Measurements from ENCODE around the gene GLCCI1. TPM values are rescaled to one million over a fixed set of nuclear protein-coding genes. Genes with fewer than 3 reads are reported as not detected.
A peak's percentile ranks its signal among the peaks of the same experiment; 100 is the strongest.

GLCCI1 gene
- total RNA-seq, 1 donor from 2014 or later = 4.4 TPM

DNA sequence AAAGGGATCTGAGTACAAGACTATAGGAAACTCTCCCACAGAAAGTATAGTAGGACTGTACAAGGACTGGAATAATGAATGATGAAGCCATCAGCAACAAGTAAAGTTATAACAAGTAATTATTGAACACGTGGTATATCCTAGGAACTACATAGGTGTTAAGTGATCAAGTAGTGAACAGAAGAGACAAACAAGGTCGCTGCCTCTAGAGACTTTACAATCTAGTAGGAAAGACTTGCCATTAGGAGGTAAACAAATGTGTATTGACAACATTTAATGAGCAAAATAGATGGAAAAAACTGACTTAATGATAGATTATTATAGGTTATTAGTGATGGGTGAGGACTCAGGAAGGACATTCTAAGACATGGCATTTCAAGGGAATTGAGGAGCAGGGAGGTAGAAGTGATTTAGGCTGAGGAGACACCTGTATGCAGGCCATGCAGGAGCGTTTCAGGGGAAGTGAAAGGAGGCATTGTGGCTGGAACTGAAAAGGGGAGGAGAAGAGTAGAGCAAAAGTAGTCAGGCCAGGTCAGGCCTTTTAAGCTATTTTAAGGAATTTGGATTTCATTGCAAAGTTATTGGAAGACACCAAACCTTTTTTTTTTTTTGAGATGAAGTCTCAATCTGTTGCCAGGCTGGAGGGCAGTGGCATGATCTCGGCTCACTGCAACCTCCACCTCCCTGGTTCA, 8.5 kb upstream of the GLCCI1 start:
- ATAC-seq (no peak), DNase-seq (ENCODE audit: low spot score) (no peak)

DNA sequence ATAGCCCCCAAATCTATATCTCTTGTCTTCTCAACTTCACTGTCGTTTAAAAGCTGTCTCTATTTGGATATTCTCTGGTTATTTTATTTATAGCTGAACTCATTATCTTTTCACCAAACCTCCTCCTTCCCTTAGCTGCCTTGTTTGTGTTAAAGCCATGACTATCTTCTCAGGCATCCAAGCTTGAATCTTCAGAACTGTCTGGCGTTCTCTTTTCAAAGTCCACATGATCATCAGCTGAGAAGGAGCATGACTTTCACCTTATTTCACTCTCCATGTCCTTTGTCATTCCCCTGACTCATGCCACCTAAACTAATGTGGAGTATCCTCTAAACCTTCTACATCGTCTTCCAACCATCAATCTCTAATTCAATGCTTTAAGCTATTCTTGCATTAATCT, 5.7 kb upstream of the GLCCI1 start:
- ATAC-seq (no peak), DNase-seq (ENCODE audit: low spot score) (no peak)

GRCh38 chr7:7964250-7964649, 4.3 kb upstream of the GLCCI1 start:
- no peak for ATAC-seq

DNA sequence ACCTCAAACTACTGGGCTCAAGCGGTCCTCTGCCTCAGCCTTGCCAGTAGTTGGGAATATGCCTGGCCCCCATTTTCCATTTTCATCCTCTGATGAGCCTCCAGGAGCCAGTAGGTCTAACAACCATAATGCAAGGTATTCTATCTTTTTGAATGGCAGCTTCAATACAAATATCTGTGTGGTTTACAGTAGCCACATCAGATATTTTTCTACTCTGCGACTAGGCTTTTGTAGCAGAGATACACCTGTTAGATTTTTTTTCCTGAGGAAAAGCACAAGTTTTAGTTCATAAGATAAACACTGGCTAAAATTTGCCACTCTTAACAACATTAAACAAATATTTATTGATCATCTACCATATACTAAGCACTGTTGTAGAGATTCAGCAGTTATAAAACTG, 3.9 kb upstream of the GLCCI1 start:
- ATAC-seq (no peak), DNase-seq (ENCODE audit: low spot score) (no peak)

More at GRCh38 chr7:7964250-7964649, 4.3 kb upstream of the GLCCI1 start:
- no peak for DNase-seq (ENCODE audit: low spot score)

GRCh38 chr7:7965301-7965700, 3.3 kb upstream of the GLCCI1 start:
- no peak for DNase-seq (ENCODE audit: low spot score)
- ATAC-seq = no peak

DNA sequence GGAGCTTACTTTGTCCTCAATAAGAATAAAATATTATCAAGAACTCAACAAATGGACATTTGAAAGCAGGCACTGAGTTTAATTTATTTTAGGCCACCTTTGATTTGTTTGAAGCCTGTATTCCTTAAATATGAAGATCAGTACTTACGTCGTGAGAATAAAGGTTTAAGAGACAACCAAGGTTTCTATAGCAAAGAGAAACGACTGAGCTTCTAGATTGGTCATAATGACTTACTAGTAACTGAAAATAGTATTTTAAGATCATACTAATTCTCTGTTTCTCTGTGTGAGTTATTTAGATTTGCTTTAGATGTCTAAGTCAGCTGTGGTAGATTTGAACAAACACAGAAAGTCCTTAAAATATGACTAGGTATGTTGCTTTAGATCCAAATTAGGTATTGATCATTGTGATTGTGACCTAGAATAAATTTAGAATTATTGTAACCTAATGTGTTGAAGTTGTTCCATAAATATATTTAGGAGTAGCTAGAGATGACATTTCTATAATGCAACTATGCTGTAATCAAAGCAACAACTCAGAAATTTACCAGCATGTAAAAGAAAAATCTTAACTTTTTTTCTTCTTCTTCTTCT, 2.4 kb upstream of the GLCCI1 start:
- no peak for ATAC-seq

GRCh38 chr7:7967886-7968543, 581 bp upstream of the GLCCI1 start:
- ATAC-seq = no peak
- no peak for DNase-seq (ENCODE audit: low spot score)

More for the DNA sequence above, 2.4 kb upstream of the GLCCI1 start:
- DNase-seq (ENCODE audit: low spot score) = no peak

DNA sequence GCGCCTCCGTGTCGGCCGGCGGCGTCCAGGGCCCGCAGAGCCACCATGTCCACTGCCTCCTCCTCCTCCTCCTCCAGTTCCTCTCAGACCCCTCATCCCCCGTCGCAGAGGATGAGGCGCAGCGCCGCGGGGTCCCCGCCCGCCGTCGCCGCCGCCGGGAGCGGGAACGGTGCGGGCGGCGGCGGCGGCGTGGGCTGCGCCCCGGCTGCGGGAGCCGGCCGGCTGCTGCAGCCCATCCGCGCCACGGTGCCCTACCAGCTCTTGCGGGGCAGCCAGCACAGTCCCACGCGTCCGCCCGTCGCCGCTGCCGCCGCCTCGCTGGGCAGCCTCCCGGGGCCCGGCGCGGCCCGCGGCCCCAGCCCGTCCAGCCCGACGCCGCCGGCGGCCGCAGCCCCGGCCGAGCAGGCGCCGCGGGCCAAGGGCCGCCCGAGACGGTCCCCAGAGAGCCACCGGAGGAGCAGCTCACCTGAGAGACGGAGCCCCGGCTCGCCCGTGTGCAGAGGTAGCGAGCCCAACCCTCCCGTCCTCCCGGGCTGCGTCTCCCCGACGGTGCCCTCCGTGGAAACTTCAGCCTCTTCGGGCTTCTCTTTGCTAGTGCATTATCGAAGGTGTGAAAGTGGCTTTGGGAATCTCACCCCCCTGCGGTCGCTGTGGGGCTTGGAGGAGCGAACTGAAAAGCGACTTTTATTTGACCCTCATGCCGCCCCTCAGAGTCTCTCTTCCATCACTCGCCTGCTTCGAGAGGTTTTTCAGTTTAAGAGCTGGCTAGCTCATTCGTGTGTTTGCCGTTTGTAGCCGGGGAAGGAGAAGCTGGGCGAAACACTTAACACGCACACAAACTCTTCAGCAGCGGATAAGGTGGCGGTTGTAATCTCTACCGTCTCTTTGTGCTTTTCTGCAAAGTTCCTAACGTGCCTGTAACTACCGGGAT, 975 bp downstream of the GLCCI1 start:
- peak; percentile 6 for ATAC-seq
- peak; percentile 59 for DNase-seq (ENCODE audit: low spot score)

DNA sequence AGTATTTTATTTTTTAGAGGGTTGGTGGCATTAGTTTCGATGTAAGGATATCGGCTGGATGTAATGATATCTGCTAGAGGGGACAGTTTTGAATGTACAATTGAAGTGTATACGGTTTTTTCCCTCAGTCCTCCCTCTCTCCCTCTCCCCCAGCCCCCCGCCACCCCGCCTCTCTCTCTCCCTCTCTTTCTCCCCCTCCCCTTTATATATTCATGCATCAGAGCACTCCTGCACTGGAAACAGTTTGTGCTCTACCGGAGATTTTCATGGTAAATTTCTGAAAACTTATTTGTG, 1.6 kb downstream of the GLCCI1 start:
- ATAC-seq = no peak
- no peak for DNase-seq (ENCODE audit: low spot score)

DNA sequence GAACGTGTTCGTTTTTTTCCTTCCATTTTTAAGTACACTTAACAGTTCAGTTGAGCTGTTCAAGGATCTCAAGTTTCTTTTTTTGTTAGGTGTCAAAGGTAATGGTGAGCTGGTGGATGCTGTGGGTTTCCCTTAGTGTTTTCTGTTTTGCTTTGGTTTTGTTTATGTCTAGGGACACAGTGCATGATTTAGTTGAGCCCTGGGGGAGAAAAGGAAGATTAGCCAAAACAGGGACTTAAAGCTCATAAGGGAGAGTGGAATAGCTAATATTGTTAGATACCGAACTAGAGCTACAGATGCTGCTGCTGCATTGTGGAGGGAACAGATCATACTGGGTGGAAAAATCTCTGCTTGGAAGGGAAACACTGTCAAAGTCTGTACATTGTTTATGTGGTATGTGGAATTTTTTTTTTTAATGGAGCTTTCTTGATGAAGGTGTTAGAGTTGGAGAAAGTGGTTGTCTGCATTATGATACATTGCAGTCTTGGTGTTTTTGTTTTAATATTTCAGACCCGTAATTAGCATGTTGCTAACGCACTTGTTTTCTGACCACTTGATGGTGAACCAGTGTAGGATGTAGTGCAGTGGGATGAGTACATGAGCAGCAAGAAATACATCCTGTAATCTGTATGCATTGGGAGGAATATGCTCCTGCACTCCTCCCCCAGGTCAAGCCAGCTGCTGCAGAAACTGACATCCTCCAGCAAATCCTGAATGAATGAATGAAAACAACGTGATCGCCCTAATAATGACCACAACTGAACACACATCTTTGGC, 2.1 kb downstream of the GLCCI1 start:
- ATAC-seq (no peak), DNase-seq (ENCODE audit: low spot score) (no peak)

DNA sequence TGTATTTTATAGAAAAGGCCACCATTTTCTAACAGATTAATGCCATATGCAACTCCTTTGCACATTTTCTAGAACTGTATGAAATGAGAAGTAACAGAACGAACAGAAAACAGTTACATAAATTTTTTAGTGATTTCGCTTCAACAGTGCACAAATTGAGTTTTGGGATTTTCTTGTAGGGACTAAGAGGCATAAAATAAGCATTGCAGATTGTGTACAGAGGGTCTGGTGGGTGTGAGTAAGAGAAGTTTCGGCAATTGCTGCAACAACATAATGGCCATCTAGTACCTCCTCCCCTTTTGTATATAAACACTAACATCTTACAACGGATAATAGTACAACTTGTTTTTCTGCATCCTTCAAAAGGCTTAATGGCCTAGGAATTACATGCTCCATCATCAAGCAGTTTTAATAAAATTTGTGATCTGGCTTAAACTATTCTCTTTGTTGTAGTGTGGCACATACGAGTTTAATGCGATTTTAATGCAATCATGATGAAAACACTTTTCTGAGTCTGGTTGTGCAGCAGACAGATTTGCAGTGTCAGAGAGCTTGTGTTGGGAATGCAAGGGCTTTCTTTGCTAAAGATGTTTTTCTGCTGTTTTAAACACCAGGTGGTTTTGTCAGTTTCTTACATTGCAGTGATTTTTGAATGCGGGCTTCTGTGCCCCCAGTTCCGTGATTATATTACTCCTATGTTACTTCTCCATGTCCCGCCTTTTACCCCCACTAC, 2.9 kb downstream of the GLCCI1 start:
- DNase-seq (ENCODE audit: low spot score) = no peak
- ATAC-seq = no peak

- no peak for ATAC-seq
Measured at GRCh38 chr7:7972128-7972527, 3.5 kb downstream of the GLCCI1 start.

DNA sequence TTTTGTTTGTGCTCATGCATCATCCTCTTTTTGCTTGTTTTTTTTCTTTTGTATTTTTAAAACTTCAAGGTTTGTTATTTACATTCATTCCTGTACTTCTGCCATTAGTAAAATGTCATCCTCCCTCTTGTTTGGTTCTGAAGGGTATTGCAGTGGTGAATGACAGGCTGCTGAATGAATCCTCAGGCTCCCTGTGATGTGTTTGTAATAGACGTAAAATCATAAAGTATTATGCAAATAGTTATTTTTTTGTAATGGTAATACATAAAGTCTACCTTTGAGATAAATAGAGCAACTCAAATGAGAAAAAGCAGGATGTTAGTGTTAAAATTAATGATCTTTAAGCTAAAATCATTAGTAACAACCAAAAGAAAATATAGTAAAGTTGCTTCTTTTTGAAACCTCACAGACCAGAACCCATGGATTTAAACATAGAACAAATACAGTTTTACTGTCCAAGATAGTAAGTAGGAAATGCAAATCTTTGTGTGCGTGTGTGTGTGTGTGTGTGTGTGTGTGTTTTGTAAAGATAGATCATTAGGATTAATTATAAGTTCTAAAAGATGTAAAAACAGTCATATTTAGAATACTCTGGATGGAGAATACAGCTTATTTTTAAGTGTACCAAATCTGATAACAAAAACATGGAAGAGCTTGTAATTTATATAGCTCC, 4.5 kb downstream of the GLCCI1 start:
- ATAC-seq (no peak), DNase-seq (ENCODE audit: low spot score) (no peak)

More at GRCh38 chr7:7972128-7972527, 3.5 kb downstream of the GLCCI1 start:
- DNase-seq (ENCODE audit: low spot score) = no peak

DNA sequence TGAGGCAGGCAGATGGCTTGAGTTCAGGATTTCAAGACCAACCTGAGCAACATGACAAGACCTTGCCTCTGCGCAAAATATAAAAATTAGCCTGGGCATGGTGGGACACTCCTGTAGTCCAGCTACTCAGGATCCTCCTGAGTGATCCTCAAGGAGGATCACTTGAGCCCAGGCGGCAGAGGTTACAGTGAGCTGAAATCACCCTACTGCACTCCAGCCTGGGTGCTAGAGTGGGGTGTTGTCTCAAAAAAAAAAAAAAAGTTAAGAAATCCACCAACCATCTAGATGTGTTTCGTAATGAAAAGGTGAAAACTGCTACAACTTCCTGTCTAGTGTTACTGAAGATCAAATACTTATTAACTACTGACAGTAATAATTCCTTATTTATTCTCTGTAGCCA, 8.1 kb downstream of the GLCCI1 start:
- DNase-seq (ENCODE audit: low spot score) (no peak), ATAC-seq (no peak)

DNA sequence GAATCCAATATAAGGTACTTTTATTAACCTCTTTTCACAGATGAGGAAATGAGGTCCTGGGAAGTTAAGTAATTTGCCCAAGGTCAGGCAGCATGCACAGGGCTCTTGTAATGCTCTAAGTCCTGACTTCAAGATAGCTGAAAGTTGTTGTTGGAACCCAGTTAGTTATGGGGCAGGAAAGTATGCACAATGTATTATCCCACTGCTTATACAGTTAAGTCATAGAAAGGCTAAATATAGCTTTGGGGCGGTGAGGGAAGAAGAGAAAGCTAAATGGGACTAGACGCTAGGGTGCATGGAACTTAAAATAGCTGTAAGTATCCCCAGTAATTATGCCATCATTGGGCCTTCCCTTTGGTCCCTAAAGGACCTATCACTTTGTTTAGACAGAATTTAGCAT, 9.2 kb downstream of the GLCCI1 start:
- DNase-seq (ENCODE audit: low spot score) (no peak), ATAC-seq (no peak)

- ATAC-seq (peak; percentile 62), DNase-seq (ENCODE audit: low spot score) (no peak)
Measured at GRCh38 chr7:7978860-7979259, 10.3 kb downstream of the GLCCI1 start.

GRCh38 chr7:7979558-7979957, 11.0 kb downstream of the GLCCI1 start:
- DNase-seq (ENCODE audit: low spot score) = no peak
- no peak for ATAC-seq

DNA sequence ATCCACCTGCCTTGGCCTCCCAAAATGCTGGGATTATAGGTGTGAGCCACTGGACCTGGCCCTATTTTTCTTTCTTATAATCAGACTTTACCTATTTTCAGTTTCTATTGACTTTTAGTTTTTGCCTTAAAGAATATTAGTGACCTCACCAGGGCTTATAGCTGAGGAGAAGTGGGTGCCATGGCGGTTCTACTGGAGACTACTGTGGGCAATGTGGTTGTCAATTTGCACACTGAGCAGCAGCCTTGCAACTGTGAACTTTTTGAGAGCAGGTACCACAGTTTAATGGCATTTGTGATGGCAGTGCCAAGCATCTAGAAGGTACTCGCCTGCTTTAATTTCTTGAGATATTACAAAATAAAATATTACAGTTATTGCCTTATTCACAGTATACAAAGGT, 11.5 kb downstream of the GLCCI1 start:
- ATAC-seq (no peak), DNase-seq (ENCODE audit: low spot score) (no peak)

DNA sequence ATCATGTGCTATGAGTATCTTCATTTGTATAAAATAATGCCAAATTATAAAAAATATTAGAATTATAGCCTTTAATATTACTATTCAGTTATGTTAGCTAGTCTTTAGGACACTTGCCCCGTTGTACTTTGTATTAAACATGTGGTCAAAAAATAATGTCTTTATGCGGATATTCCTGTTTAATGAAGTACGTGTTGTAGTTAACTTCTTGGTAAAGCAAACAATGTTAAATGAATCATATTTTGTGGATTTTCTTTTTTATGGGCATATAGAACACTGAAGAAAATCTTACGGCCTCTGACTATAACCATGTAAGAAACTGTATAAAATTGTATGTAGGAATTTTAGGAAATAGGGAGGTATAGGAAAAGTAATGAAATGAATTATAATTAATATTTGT, 14.3 kb downstream of the GLCCI1 start:
- no peak for ATAC-seq

More for the DNA sequence above, 14.3 kb downstream of the GLCCI1 start:
- DNase-seq (ENCODE audit: low spot score) = no peak

Data from left lobe of liver (tissue), 2 donors.